ENCODE measurements around the gene KIN. TPM values are rescaled to one million over a fixed set of nuclear protein-coding genes. Genes with fewer than 3 reads are reported as not detected.

Gene KIN
- polyA plus RNA-seq, 3 donors: 4.0 to 8.1 (median 5.5) TPM

GRCh38 chr10:7704071-7705016, 83.4 kb downstream of the KIN start:
- H3K27ac ChIP-seq (ENCODE audit: low read depth, low read length): no peak overlapping the region
- 83 to 86% (median 86%) methylated on average over 8 of the region's 8 CpGs for WGBS, 3 donors

GRCh38 chr10:7703140-7703539, 84.7 kb downstream of the KIN start, which contains the start of gene ITIH2:
ITIH2 (plus strand) TSS chr10:7703316; CDS start chr10:7703435, 119 bp downstream.
- no peak within 1 kb of the TSS for H3K27ac ChIP-seq (ENCODE audit: low read depth, low read length)
- WGBS, 3 donors: 34 to 61% (median 50%) methylated on average over 4 of the region's 4 CpGs

GRCh38 chr10:7702288-7702812, 85.4 kb downstream of the KIN start:
- 71 to 87% (median 85%) methylated on average over 4 of the region's 4 CpGs for WGBS, 3 donors

GRCh38 chr10:7701158-7701742, 86.5 kb downstream of the KIN start:
- 88 to 92% (median 91%) methylated on average over 8 of the region's 8 CpGs for WGBS, 3 donors
- H3K27ac ChIP-seq (ENCODE audit: low read depth, low read length): no peak overlapping the region

More at GRCh38 chr10:7702288-7702812, 85.4 kb downstream of the KIN start:
- H3K27ac ChIP-seq (ENCODE audit: low read depth, low read length): no peak overlapping the region

Other genes starting within 250 kb of the KIN start
- 10 to 100 TPM in 2 of 3 donors, 1 to 10 TPM in 1; 7.9 to 82.5 (median 15.9) TPM for gene ITIH5, start 121.0 kb downstream of the KIN start, polyA plus RNA-seq
- under 1 TPM in 1 of 3 donors, not detected in 2; 0.05 TPM for gene ITIH2, start 84.7 kb downstream of the KIN start, polyA plus RNA-seq
- gene ATP5F1C, start 184 bp upstream of the KIN start, polyA plus RNA-seq: 100 to 1,000 TPM; 264 to 320 (median 266) TPM
- 1 to 10 TPM; 2.2 to 5.8 (median 3.8) TPM for gene TAF3, start 30.5 kb upstream of the KIN start, polyA plus RNA-seq

Measured in adipose tissue (tissue), 3 donors.